H1 (cell line): ENCODE measurements around the gene BIRC2. TPM values are rescaled to one million over a fixed set of nuclear protein-coding genes. Genes with fewer than 3 reads are reported as not detected.

ENCODE experiments used
- CTCF ChIA-PET: fragments of 300-600 bp; sonication (Branson Sonifier 250); formaldehyde crosslinking; loops from one replicate; lab custom pipeline; 2021; ENCODE audit not compliant: partially characterized antibody; lab: Charles Lee
- POLR2A ChIA-PET: fragments of 300-600 bp; sonication (Branson Sonifier 250); formaldehyde crosslinking; loops from one replicate; lab custom pipeline; 2021; ENCODE audit warnings: inconsistent platforms; ENCODE audit not compliant: partially characterized antibody; lab: Charles Lee
- DNase-seq, 2 experiments: peaks; one replicate each; pipeline versions ENCODE4 v3.0.0 to v3.0.0-alpha.2; 2010 to 2022; ENCODE audit warnings: low spot score in 2 of 2, low read depth in 1 of 2, mixed read lengths in 1 of 2
- FAIRE-seq: peaks from 2 replicates; lab custom pipeline; 2011; peaks lifted over from hg19 to GRCh38; lab: Jason Lieb, UNC
- H2AFZ ChIP-seq: 2 replicates; pipeline ENCODE4 v1.8.1; 2012; ENCODE audit warnings: low read length, inconsistent platforms
- H2AK5ac ChIP-seq: 2 replicates; pipeline ENCODE4 v1.6.1; 2013; ENCODE audit warnings: low read depth, low read length
- H2BK120ac ChIP-seq: replicated peaks from 2 replicates; pipeline ENCODE3; 2013; ENCODE audit warnings: low read depth, low read length, inconsistent platforms
- H2BK12ac ChIP-seq: 2 replicates; pipeline ENCODE4 v1.6.1; 2013; ENCODE audit warnings: low read depth, low read length
- H2BK15ac ChIP-seq: 2 replicates; pipeline ENCODE4 v1.6.1; 2013; ENCODE audit warnings: low read length
- H2BK20ac ChIP-seq: 2 replicates; pipeline ENCODE4 v1.6.1; 2013; ENCODE audit warnings: low read length
- H2BK5ac ChIP-seq: 2 replicates; pipeline ENCODE4 v1.6.1; 2013; ENCODE audit warnings: low read depth, low read length
- H3K14ac ChIP-seq: 2 replicates; pipeline ENCODE4 v1.6.1; 2013; ENCODE audit warnings: inconsistent platforms; ENCODE audit not compliant: insufficient read length
- H3K18ac ChIP-seq: 2 replicates; pipeline ENCODE4 v1.6.1; 2013; ENCODE audit warnings: low read length; ENCODE audit errors: extremely low read depth
- H3K23ac ChIP-seq: 2 replicates; pipeline ENCODE4 v1.6.1; 2013; ENCODE audit warnings: inconsistent platforms; ENCODE audit not compliant: insufficient read length
- H3K23me2 ChIP-seq: 2 replicates; pipeline ENCODE4 v1.6.1; 2013; ENCODE audit warnings: low read depth, low read length
- H3K27ac ChIP-seq: 2 replicates; pipeline ENCODE4 v1.6.1; 2011; ENCODE audit warnings: low read depth, low read length, inconsistent platforms
- H3K27me3 ChIP-seq, 4 experiments: replicated peaks in 1 of 4; 1 replicate in 1 of 4; 2 replicates in 3 of 4; pipeline versions ENCODE4 v1.6.1 to v1.8.1; 2011 to 2013; ENCODE audit warnings: low read length in 3 of 4, mild to moderate bottlenecking in 3 of 4, inconsistent platforms in 2 of 4, mixed read lengths in 2 of 4, moderate library complexity in 1 of 4; ENCODE audit not compliant: control insufficient read depth in 3 of 4, insufficient read depth in 3 of 4; ENCODE audit errors: extremely low read depth in 1 of 4
- H3K36me3 ChIP-seq, 4 experiments: 2 replicates each; pipeline versions ENCODE4 v1.6.1 to v1.8.1; 2011 to 2013; ENCODE audit warnings: mild to moderate bottlenecking in 4 of 4, low read length in 3 of 4, moderate library complexity in 2 of 4, control low read depth in 1 of 4, inconsistent platforms in 1 of 4; ENCODE audit not compliant: insufficient read depth in 4 of 4, control insufficient read depth in 2 of 4
- H3K4ac ChIP-seq: replicated peaks from 2 replicates; pipeline ENCODE3; 2013; ENCODE audit warnings: low read length, low read depth, mixed read lengths, inconsistent platforms; ENCODE audit not compliant: insufficient read length
- H3K4me1 ChIP-seq, 4 experiments: replicated peaks in 1 of 4; 1 replicate in 1 of 4; 2 replicates in 3 of 4; pipeline versions ENCODE4 v1.6.1 to v1.8.1; 2011 to 2013; ENCODE audit warnings: low read length in 3 of 4, inconsistent platforms in 2 of 4, mixed read lengths in 1 of 4; ENCODE audit not compliant: insufficient read depth in 4 of 4, control insufficient read depth in 3 of 4
- H3K4me2 ChIP-seq, 2 experiments: 2 replicates each; pipeline versions ENCODE4 v1.6.1 to v1.8.1; 2011 to 2013; ENCODE audit warnings: low read depth in 2 of 2, low read length in 2 of 2, control low read depth in 1 of 2, inconsistent platforms in 1 of 2, mild to moderate bottlenecking in 1 of 2; ENCODE audit not compliant: insufficient read depth in 1 of 2
- H3K4me3 ChIP-seq, 4 experiments: fragments of 200-600, 300-600 bp in 1 of 4; sonication (generic), shearing (Covaris generic), sonication (Bioruptor Twin) in 1 of 4; 2 replicates each; pipeline versions ENCODE4 v1.5.1 to v1.8.1; 2011 to 2016; ENCODE audit warnings: low read length in 4 of 4, low read depth in 3 of 4, control low read depth in 2 of 4, inconsistent platforms in 2 of 4, mild to moderate bottlenecking in 2 of 4, mixed read lengths in 1 of 4, moderate library complexity in 1 of 4; ENCODE audit not compliant: insufficient read depth in 2 of 4; ENCODE audit errors: extremely low read depth in 1 of 4
- H3K56ac ChIP-seq: replicated peaks from 2 replicates; pipeline ENCODE3; 2013; ENCODE audit warnings: low read depth, mild to moderate bottlenecking, mixed read lengths, low read length, inconsistent platforms; ENCODE audit not compliant: insufficient read length
- H3K79me1 ChIP-seq: 2 replicates; pipeline ENCODE4 v1.6.1; 2013; ENCODE audit warnings: low read depth, low read length, control low read depth
- H3K79me2 ChIP-seq, 2 experiments: 2 replicates each; pipeline versions ENCODE4 v1.6.1 to v1.8.1; 2012 to 2013; ENCODE audit warnings: low read length in 2 of 2, mild to moderate bottlenecking in 2 of 2, inconsistent platforms in 1 of 2; ENCODE audit not compliant: insufficient read depth in 2 of 2, control insufficient read depth in 1 of 2
- H3K9ac ChIP-seq, 4 experiments: replicated peaks in 1 of 4; 1 replicate in 1 of 4; 2 replicates in 3 of 4; pipeline versions ENCODE4 v1.6.1 to v1.8.1; 2011 to 2013; ENCODE audit warnings: low read depth in 3 of 4, low read length in 3 of 4, control low read depth in 2 of 4, mild to moderate bottlenecking in 2 of 4, moderate library complexity in 2 of 4, inconsistent platforms in 1 of 4; ENCODE audit errors: extremely low read depth in 1 of 4
- H3K9me3 ChIP-seq, 2 experiments: 2 replicates each; pipeline versions ENCODE4 v1.6.1 to v1.8.1; 2012 to 2013; ENCODE audit warnings: mild to moderate bottlenecking in 2 of 2, moderate library complexity in 2 of 2, control low read depth in 1 of 2, inconsistent platforms in 1 of 2, low read depth in 1 of 2, low read length in 1 of 2, mixed read lengths in 1 of 2; ENCODE audit not compliant: insufficient read depth in 2 of 2
- H4K20me1 ChIP-seq, 2 experiments: replicated peaks in 1 of 2; 2 replicates each; pipeline versions ENCODE3 to v1.8.1; 2011 to 2013; ENCODE audit warnings: inconsistent platforms in 2 of 2, low read length in 2 of 2, mild to moderate bottlenecking in 1 of 2; ENCODE audit not compliant: insufficient read depth in 2 of 2, control insufficient read depth in 1 of 2
- H4K5ac ChIP-seq: 2 replicates; pipeline ENCODE4 v1.6.1; 2013; ENCODE audit warnings: low read length, low read depth, mixed read lengths, inconsistent platforms; ENCODE audit not compliant: insufficient read length
- H4K8ac ChIP-seq: 2 replicates; pipeline ENCODE4 v1.8.0; 2013; ENCODE audit warnings: mild to moderate bottlenecking, moderate library complexity, low read length, inconsistent platforms; ENCODE audit not compliant: insufficient read depth; ENCODE audit errors: extremely low read depth
- H4K91ac ChIP-seq: replicated peaks from 2 replicates; pipeline ENCODE3; 2013; ENCODE audit warnings: low read length, mixed read lengths, inconsistent platforms; ENCODE audit not compliant: insufficient read length
- BRCA1 ChIP-seq: IDR thresholded peaks from 2 replicates; pipeline ENCODE4 v1.6.1; 2012; ENCODE audit warnings: low read depth, low read length, improper control_type of control experiment
- CEBPB ChIP-seq: IDR thresholded peaks from 2 replicates; pipeline ENCODE4 v1.6.1; 2012; ENCODE audit warnings: low read depth, low read length
- JUN ChIP-seq: IDR thresholded peaks from 2 replicates; pipeline ENCODE4 v1.6.1; 2011; ENCODE audit warnings: low read depth, mild to moderate bottlenecking, improper control_type of control experiment, low read length
- JUND ChIP-seq: IDR thresholded peaks from 2 replicates; pipeline ENCODE4 v1.6.1; 2011; ENCODE audit warnings: mild to moderate bottlenecking, improper control_type of control experiment, low read length
- KDM4A ChIP-seq: IDR thresholded peaks from one replicate; pipeline ENCODE4 v1.7.1; 2012; ENCODE audit warnings: low read depth, mild to moderate bottlenecking, moderate library complexity, low read length, inconsistent platforms; ENCODE audit not compliant: severe bottlenecking
- MAFK ChIP-seq: IDR thresholded peaks from 2 replicates; pipeline ENCODE4 v1.6.1; 2012; ENCODE audit warnings: low read depth, mild to moderate bottlenecking, improper control_type of control experiment, low read length
- PHF8 ChIP-seq: fragments of 200-600 bp; sonication (generic); conservative IDR thresholded peaks from 2 replicates; pipeline ENCODE4 v1.7.1; 2012; ENCODE audit warnings: low read depth, mild to moderate bottlenecking, inconsistent platforms, low read length, moderate library complexity
- POLR2AphosphoS5 ChIP-seq: IDR thresholded peaks from 2 replicates; pipeline ENCODE4 v1.6.1; 2011; ENCODE audit warnings: low read depth, low read length
- RAD21 ChIP-seq, 2 experiments: IDR thresholded peaks in 1 of 2; conservative IDR thresholded peaks in 1 of 2; 2 replicates each; pipeline ENCODE4 v1.6.1; 2011; ENCODE audit warnings: low read depth in 2 of 2, low read length in 2 of 2, improper control_type of control experiment in 1 of 2, inconsistent platforms in 1 of 2, mild to moderate bottlenecking in 1 of 2, moderate library complexity in 1 of 2
- RNF2 ChIP-seq: fragments of 200-900, 300-1000 bp; sonication (generic); IDR thresholded peaks from 2 replicates; pipeline ENCODE4 v1.7.1; 2016; ENCODE audit warnings: borderline replicate concordance, low read depth, mild to moderate bottlenecking, antibody characterized with exemption, low read length; ENCODE audit not compliant: poor library complexity, severe bottlenecking; ENCODE audit errors: missing control alignments
- SP1 ChIP-seq: IDR thresholded peaks from 2 replicates; pipeline ENCODE4 v1.6.1; 2011; ENCODE audit warnings: low read depth, low read length
- SP4 ChIP-seq: IDR thresholded peaks from 2 replicates; pipeline ENCODE4 v1.6.1; 2012; ENCODE audit warnings: low read length, inconsistent platforms
- WGBS, 2 experiments: shearing (Covaris generic) in 1 of 2; methylation state at CpG; one replicate each; pipeline versions ENCODE4 v1.1.6 to v1.1.7; 2013 to 2015; ENCODE audit warnings: low lambda C conversion rate in 2 of 2, mixed read lengths in 2 of 2, inconsistent platforms in 1 of 2, low coverage in 1 of 2, missing lambda C conversion rate in 1 of 2; ENCODE audit not compliant: insufficient replicate concordance in 2 of 2, insufficient coverage in 1 of 2, insufficient read length in 1 of 2; ENCODE audit errors: extremely low coverage in 1 of 2, missing lambda C conversion rate in 1 of 2; 5-methylcytosine and 5-hydroxymethylcytosine counted together
- polyA plus RNA-seq, 7 experiments: library from polyadenylated mRNA; depleted of rRNA in 3 of 7; stranded (reverse) in 5 of 7; unstranded in 2 of 7; fragments of >200 nt in 5 of 7; fragments of 200-250 nt in 2 of 7; gene quantifications; 1 replicate in 5 of 7; 2 replicates in 1 of 7; 4 replicates in 1 of 7; pipeline versions ENCODE4 v1.2.1 to v1.2.3, GENCODE V29; 2011 to 2013; ENCODE audit warnings: missing spikeins in 2 of 7, mixed read lengths in 2 of 7
- total RNA-seq: library from RNA; stranded (reverse); fragmentation: NEBNext Ultra II Directional; extraction: Animal tissue kit (Norgen Biotek cat#: 25700); gene quantifications from 2 replicates; pipeline ENCODE4 v1.2.1, GENCODE V29; 2021
- TF ChIP-seq, protein P1 (sequence below): IDR thresholded peaks from 2 replicates; pipeline ENCODE4 v1.6.1; 2011; ENCODE audit warnings: low read length, improper control_type of control experiment

BIRC2 gene
- total and polyA plus RNA-seq, 2 of the 8 experiments (the other 6 are each of a cell fraction or from before 2014, with no cell fraction given): 18.4 to 24.7 TPM

DNA sequence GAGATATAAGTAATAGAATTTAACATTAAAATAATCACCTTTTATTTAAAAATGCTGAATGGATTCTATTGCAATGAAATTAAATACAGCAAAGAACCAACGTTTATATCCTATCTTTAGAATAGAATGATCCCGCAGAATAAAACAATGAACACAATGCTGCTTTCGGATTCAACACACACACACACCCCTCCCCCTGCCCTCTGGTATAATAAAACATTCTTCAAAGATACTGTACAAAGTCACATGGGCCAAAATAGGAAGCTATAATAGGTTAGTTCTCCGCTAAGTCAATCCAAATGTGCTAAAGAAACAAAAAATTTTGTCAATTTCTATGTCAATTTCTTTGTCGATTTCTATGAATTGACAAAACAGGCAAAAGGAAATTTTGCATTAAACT, 58.5 kb downstream of the BIRC2 start:
- H3K9ac ChIP-seq: no peak overlapping the region
- DNase-seq: no peak
- H4K8ac ChIP-seq: no peak overlapping the region
- H3K56ac ChIP-seq: no peak overlapping the region
- H2BK15ac ChIP-seq: no peak overlapping the region
- H3K9me3 ChIP-seq: no peaks in the 10 kb centered on the region
- POLR2A ChIA-PET: no interaction called here
- H3K23me2 ChIP-seq: no peaks in the 10 kb centered on the region
- H3K4ac ChIP-seq: no peak overlapping the region
- H2BK5ac ChIP-seq: no peak overlapping the region
- peaks cover 0 to 10% of the 10 kb centered on the region in 2 experiments; a peak in 1 of 4 replicates for H3K79me2 ChIP-seq
- no peaks in the 10 kb centered on the region for H3K4me1 ChIP-seq
- no peak overlapping the region for H2BK12ac ChIP-seq
- no peak overlapping the region for H3K27ac ChIP-seq
- no peak overlapping the region for H4K91ac ChIP-seq
- no peak overlapping the region for H3K18ac ChIP-seq
- H3K79me1 ChIP-seq: peaks cover 2% of the 10 kb centered on the region; the same call in 1 of the 2 replicates
- no peak overlapping the region for H2BK120ac ChIP-seq
- no peak overlapping the region for H3K23ac ChIP-seq
- CTCF ChIA-PET: interaction anchor here (0.6 to 12.4 kb wide), 4 partner anchors 14 to 821 kb away, joined by 3 to 115 read pairs (median 4); no protein-coding TSS in a partner anchor
- H4K20me1 ChIP-seq: no peaks in the 10 kb centered on the region
- no peak overlapping the region for H2AFZ ChIP-seq
- H3K4me2 ChIP-seq: no peak overlapping the region
- no peaks in the 10 kb centered on the region for H3K27me3 ChIP-seq
- H3K14ac ChIP-seq: no peak overlapping the region
- no peak overlapping the region for H4K5ac ChIP-seq
- H2BK20ac ChIP-seq: no peak overlapping the region
- FAIRE-seq: no peak
- peaks cover 0 to 10% (median 4%) of the 10 kb centered on the region in 4 experiments; a peak in 4 of 8 replicates for H3K36me3 ChIP-seq
- H2AK5ac ChIP-seq: no peak overlapping the region
- WGBS, 2 experiments: 94% methylated on average over 5 of the region's 5 CpGs; no CpG with 5 or more reads in 1 of the 2 experiments
- H3K4me3 ChIP-seq: no peak overlapping the region
- TF ChIP-seq PHF8: no peak
- no peak for TF ChIP-seq RNF2
- TF ChIP-seq MAFK: no peak
- TF ChIP-seq POLR2AphosphoS5: no peak
- TF ChIP-seq SP4: no peak
- TF ChIP-seq KDM4A: no peak
- no peak for TF ChIP-seq CEBPB
- TF ChIP-seq JUN: no peak
- TF ChIP-seq BRCA1: no peak
- TF ChIP-seq JUND: no peak
- TF ChIP-seq, protein P1, sequence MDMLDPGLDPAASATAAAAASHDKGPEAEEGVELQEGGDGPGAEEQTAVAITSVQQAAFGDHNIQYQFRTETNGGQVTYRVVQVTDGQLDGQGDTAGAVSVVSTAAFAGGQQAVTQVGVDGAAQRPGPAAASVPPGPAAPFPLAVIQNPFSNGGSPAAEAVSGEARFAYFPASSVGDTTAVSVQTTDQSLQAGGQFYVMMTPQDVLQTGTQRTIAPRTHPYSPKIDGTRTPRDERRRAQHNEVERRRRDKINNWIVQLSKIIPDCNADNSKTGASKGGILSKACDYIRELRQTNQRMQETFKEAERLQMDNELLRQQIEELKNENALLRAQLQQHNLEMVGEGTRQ: no peak
- TF ChIP-seq SP1: no peak
- no peak for TF ChIP-seq RAD21 (IDR thresholded peaks at IDR 0.05 in 1 of 2, conservative IDR thresholded peaks at IDR 0.05 in 1 of 2; ENCODE audit: low read depth in 2 of 2, low read length in 2 of 2)
